ENCODE measurements around the gene FAM222A.

GRCh38 chr12:109766251-109766778, 52.7 kb downstream of the FAM222A start:
- TF ChIP-seq CTCF (IDR thresholded peaks at IDR 0.05; ENCODE audit: low read depth, low read length, poor library complexity, severe bottlenecking) (no peak), EZH2phosphoT487 (IDR thresholded peaks at IDR 0.05; ENCODE audit: borderline replicate concordance, low read length) (no peak)
